HepG2 (cell line): ENCODE measurements around the gene RGR. TPM values are rescaled to one million over a fixed set of nuclear protein-coding genes. Genes with fewer than 3 reads are reported as not detected.

Experiments used
- AGO1 ChIP-seq: fragments of 200-400 bp; formaldehyde crosslinking; IDR thresholded peaks from 2 replicates; pipeline ENCODE4 v1.6.1; 2017; ENCODE audit warnings: mild to moderate bottlenecking, low read depth, low read length, moderate library complexity; ENCODE audit not compliant: poor library complexity, severe bottlenecking
- BRCA1 ChIP-seq: sonication (generic); formaldehyde crosslinking; IDR thresholded peaks from 2 replicates; pipeline ENCODE4 v1.4.0; 2020; ENCODE audit warnings: missing genetic modification reagents
- FOXK1 ChIP-seq: sonication (generic); formaldehyde crosslinking; IDR thresholded peaks from 2 replicates; pipeline ENCODE4 v1.4.0; 2020; ENCODE audit warnings: low read depth, missing genetic modification reagents, borderline replicate concordance
- HMG20B ChIP-seq: conservative IDR thresholded peaks from 2 replicates; pipeline ENCODE4 v1.6.1; 2016; ENCODE audit warnings: missing genetic modification reagents, missing compliant biosample characterization
- ISX ChIP-seq: sonication (generic); formaldehyde crosslinking; conservative IDR thresholded peaks from 2 replicates; pipeline ENCODE4 v1.5.0; 2020; ENCODE audit warnings: missing genetic modification reagents
- KAT8 ChIP-seq: IDR thresholded peaks from 2 replicates; pipeline ENCODE4 v1.6.1; 2016; ENCODE audit warnings: missing genetic modification reagents, missing compliant biosample characterization
- KDM3A ChIP-seq: IDR thresholded peaks from 2 replicates; pipeline ENCODE4 v1.6.1; 2018; ENCODE audit warnings: low read depth, missing compliant biosample characterization
- MEIS2 ChIP-seq: sonication (generic); formaldehyde crosslinking; IDR thresholded peaks from 2 replicates; pipeline ENCODE4 v1.9.0; 2021; ENCODE audit warnings: mild to moderate bottlenecking, missing genetic modification reagents
- NKX3-1 ChIP-seq: sonication (generic); formaldehyde crosslinking; IDR thresholded peaks from 2 replicates; pipeline ENCODE4 v1.5.0; 2020; ENCODE audit warnings: missing genetic modification reagents
- RXRB ChIP-seq: IDR thresholded peaks from 2 replicates; pipeline ENCODE4 v1.6.1; 2016; ENCODE audit warnings: borderline replicate concordance, missing genetic modification reagents, missing compliant biosample characterization
- SOX13 ChIP-seq, 3 experiments: fragments of 450-650 bp in 1 of 3; sonication (generic) in 1 of 3; formaldehyde crosslinking in 1 of 3; IDR thresholded peaks in 2 of 3; conservative IDR thresholded peaks in 1 of 3; 2 replicates each; pipeline versions ENCODE4 v1.5.0 to v1.6.1; 2016 to 2020; ENCODE audit warnings: antibody characterized with exemption in 1 of 3, mild to moderate bottlenecking in 1 of 3, missing compliant biosample characterization in 1 of 3, missing genetic modification reagents in 1 of 3, moderate library complexity in 1 of 3
- TEAD3 ChIP-seq: optimal IDR thresholded peaks from 2 replicates; pipeline ENCODE3; 2016; ENCODE audit warnings: borderline replicate concordance
- TGIF2 ChIP-seq: IDR thresholded peaks from 2 replicates; pipeline ENCODE4 v1.6.1; 2016; ENCODE audit warnings: control low read depth, missing compliant biosample characterization
- ZBTB21 ChIP-seq: sonication (generic); formaldehyde crosslinking; IDR thresholded peaks from 2 replicates; pipeline ENCODE4 v1.4.0; 2020; ENCODE audit warnings: missing genetic modification reagents
- ZBTB38 ChIP-seq: sonication (generic); formaldehyde crosslinking; IDR thresholded peaks from 2 replicates; pipeline ENCODE4 v1.5.1; 2020; ENCODE audit warnings: mild to moderate bottlenecking, missing genetic modification reagents
- ZFAT ChIP-seq: sonication (generic); formaldehyde crosslinking; conservative IDR thresholded peaks from 2 replicates; pipeline ENCODE4 v1.8.1; 2023; ENCODE audit warnings: missing genetic modification reagents, inconsistent platforms
- ZNF143 ChIP-seq: sonication (generic); formaldehyde crosslinking; IDR thresholded peaks from 2 replicates; pipeline ENCODE4 v1.4.0; 2020; ENCODE audit warnings: missing genetic modification reagents
- ZNF607 ChIP-seq: sonication (generic); formaldehyde crosslinking; IDR thresholded peaks from 2 replicates; pipeline ENCODE4 v1.5.1; 2020; ENCODE audit warnings: missing genetic modification reagents, mild to moderate bottlenecking, borderline replicate concordance
- ZNF7 ChIP-seq: IDR thresholded peaks from 2 replicates; pipeline ENCODE4 v1.6.1; 2016; ENCODE audit warnings: missing biosample characterization, missing genetic modification reagents
- ZNF746 ChIP-seq: sonication (generic); formaldehyde crosslinking; IDR thresholded peaks from 2 replicates; pipeline ENCODE4 v1.8.0; 2022; ENCODE audit warnings: mild to moderate bottlenecking, missing genetic modification reagents
- ZSCAN21 ChIP-seq: sonication (generic); formaldehyde crosslinking; IDR thresholded peaks from 2 replicates; pipeline ENCODE4 v1.8.0; 2022; ENCODE audit warnings: mild to moderate bottlenecking, missing genetic modification reagents, moderate library complexity, borderline replicate concordance
- polyA plus RNA-seq, 8 experiments: library from polyadenylated mRNA; depleted of rRNA in 3 of 8; stranded (reverse) in 7 of 8; unstranded in 1 of 8; fragments of >200 nt; fragmentation: Illumina TruSeq in 4 of 8; extraction: Trizol in 4 of 8; gene quantifications; 2 replicates each; pipeline versions ENCODE4 v1.2.1 to v1.2.3, GENCODE V29; 2011 to 2016; ENCODE audit warnings: low read depth in 4 of 8, missing spikeins in 1 of 8, mixed read lengths in 1 of 8; ENCODE audit not compliant: insufficient read depth in 1 of 8
- total RNA-seq, 5 experiments: library from RNA; depleted of rRNA; stranded (reverse); fragments of >200 nt; fragmentation: Illumina TruSeq; extraction: Trizol; gene quantifications; 2 replicates each; pipeline ENCODE4 v1.2.3, GENCODE V29; 2016; ENCODE audit warnings: low read depth in 1 of 5
- TF ChIP-seq, protein P1 (sequence below): IDR thresholded peaks from 2 replicates; pipeline ENCODE4 v1.6.1; 2016; ENCODE audit warnings: missing compliant biosample characterization, missing genetic modification reagents, borderline replicate concordance
- TF ChIP-seq, protein P2 (sequence below): sonication (generic); formaldehyde crosslinking; IDR thresholded peaks from 2 replicates; pipeline ENCODE4 v1.4.0; 2020; ENCODE audit warnings: missing genetic modification reagents, borderline replicate concordance
- TF ChIP-seq, protein P3 (sequence below), 2 experiments: sonication (generic) in 1 of 2; formaldehyde crosslinking in 1 of 2; IDR thresholded peaks; 2 replicates each; pipeline versions ENCODE4 v1.4.0 to v1.6.1; 2018 to 2020; ENCODE audit warnings: missing genetic modification reagents in 2 of 2, borderline replicate concordance in 1 of 2, low read depth in 1 of 2, mild to moderate bottlenecking in 1 of 2, missing biosample characterization in 1 of 2

The RGR gene
- total and polyA plus RNA-seq, 2 of the 13 experiments (the other 11 are each of a cell fraction or from before 2014, with no cell fraction given) = 0.69 to 0.71 TPM

DNA sequence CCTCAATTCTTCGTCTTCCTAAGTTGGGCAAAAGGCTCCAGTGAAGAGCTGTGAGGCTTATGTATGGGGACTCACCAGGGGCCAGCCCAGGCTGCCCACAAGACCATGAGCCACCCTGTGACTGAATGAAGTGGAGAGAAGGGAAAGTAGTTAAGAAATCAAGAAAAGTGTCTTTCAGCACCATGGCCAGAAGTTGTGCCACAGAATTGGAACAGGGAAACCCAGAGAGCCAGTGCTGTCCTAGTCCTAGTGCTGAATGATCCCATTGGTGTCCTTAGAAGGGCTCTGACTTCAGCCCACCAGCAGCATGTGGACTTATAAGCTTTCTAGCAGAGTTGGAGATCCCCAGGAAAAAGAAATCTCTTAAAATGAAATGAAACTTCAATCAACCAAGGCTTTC lies 46.5 kb downstream of the RGR start (continued):
- TF ChIP-seq SOX13 (IDR thresholded peaks at IDR 0.05) = no peak
- peak in 1 of 2 experiments; percentile 54; a peak in 2 of 4 replicates for TF ChIP-seq SOX13 (CRISPR knock-in tag; conservative IDR thresholded peaks at IDR 0.05 in 1 of 2, IDR thresholded peaks at IDR 0.05 in 1 of 2)
- TF ChIP-seq TGIF2 = peak; percentile 85; the same call in 1 of the 2 replicates
- TF ChIP-seq ZNF607 (CRISPR knock-in tag) = 0 out of 2 replicates have a peak, but pooled peaks have one; percentile 55
- peak; percentile 77; the same call in 1 of the 2 replicates for TF ChIP-seq HMG20B (CRISPR knock-in tag)
- TF ChIP-seq MEIS2 (CRISPR knock-in tag) = peak; percentile 71; the same call in 1 of the 2 replicates
- no peak for TF ChIP-seq ZNF746 (CRISPR knock-in tag)
- TF ChIP-seq ZSCAN21 (CRISPR knock-in tag) = 0 out of 2 replicates have a peak, but pooled peaks have one; percentile 49
- TF ChIP-seq ZNF7 = peak; percentile 58
- peak; percentile 72; the same call in 1 of the 2 replicates for TF ChIP-seq ZBTB21
- 0 out of 2 replicates have a peak, but pooled peaks have one; percentile 31 for TF ChIP-seq KDM3A (CRISPR knock-in tag)
- no peak for TF ChIP-seq ZBTB38
- TF ChIP-seq, protein P1, sequence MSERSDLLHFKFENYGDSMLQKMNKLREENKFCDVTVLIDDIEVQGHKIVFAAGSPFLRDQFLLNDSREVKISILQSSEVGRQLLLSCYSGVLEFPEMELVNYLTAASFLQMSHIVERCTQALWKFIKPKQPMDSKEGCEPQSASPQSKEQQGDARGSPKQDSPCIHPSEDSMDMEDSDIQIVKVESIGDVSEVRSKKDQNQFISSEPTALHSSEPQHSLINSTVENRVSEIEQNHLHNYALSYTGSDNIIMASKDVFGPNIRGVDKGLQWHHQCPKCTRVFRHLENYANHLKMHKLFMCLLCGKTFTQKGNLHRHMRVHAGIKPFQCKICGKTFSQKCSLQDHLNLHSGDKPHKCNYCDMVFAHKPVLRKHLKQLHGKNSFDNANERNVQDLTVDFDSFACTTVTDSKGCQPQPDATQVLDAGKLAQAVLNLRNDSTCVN (CRISPR knock-in tag) = peak; percentile 82; the same call in 1 of the 2 replicates
- TF ChIP-seq ZFAT (CRISPR knock-in tag) = no peak
- TF ChIP-seq TEAD3 = peak; percentile 31
- TF ChIP-seq, protein P2, sequence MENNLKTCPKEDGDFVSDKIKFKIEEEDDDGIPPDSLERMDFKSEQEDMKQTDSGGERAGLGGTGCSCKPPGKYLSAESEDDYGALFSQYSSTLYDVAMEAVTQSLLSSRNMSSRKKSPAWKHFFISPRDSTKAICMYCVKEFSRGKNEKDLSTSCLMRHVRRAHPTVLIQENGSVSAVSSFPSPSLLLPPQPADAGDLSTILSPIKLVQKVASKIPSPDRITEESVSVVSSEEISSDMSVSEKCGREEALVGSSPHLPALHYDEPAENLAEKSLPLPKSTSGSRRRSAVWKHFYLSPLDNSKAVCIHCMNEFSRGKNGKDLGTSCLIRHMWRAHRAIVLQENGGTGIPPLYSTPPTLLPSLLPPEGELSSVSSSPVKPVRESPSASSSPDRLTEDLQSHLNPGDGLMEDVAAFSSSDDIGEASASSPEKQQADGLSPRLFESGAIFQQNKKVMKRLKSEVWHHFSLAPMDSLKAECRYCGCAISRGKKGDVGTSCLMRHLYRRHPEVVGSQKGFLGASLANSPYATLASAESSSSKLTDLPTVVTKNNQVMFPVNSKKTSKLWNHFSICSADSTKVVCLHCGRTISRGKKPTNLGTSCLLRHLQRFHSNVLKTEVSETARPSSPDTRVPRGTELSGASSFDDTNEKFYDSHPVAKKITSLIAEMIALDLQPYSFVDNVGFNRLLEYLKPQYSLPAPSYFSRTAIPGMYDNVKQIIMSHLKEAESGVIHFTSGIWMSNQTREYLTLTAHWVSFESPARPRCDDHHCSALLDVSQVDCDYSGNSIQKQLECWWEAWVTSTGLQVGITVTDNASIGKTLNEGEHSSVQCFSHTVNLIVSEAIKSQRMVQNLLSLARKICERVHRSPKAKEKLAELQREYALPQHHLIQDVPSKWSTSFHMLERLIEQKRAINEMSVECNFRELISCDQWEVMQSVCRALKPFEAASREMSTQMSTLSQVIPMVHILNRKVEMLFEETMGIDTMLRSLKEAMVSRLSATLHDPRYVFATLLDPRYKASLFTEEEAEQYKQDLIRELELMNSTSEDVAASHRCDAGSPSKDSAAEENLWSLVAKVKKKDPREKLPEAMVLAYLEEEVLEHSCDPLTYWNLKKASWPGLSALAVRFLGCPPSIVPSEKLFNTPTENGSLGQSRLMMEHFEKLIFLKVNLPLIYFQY = peak; percentile 72; the same call in 1 of the 2 replicates
- TF ChIP-seq BRCA1 (CRISPR knock-in tag) = peak; percentile 86; the same call in 1 of the 2 replicates
- peak; percentile 81; the same call in 1 of the 2 replicates for TF ChIP-seq FOXK1 (CRISPR knock-in tag)
- TF ChIP-seq ISX (CRISPR knock-in tag) = peak; percentile 77; the same call in 1 of the 2 replicates
- TF ChIP-seq ZNF143 (CRISPR knock-in tag) = no peak
- TF ChIP-seq NKX3-1 (CRISPR knock-in tag) = peak; percentile 95
- TF ChIP-seq, protein P3, sequence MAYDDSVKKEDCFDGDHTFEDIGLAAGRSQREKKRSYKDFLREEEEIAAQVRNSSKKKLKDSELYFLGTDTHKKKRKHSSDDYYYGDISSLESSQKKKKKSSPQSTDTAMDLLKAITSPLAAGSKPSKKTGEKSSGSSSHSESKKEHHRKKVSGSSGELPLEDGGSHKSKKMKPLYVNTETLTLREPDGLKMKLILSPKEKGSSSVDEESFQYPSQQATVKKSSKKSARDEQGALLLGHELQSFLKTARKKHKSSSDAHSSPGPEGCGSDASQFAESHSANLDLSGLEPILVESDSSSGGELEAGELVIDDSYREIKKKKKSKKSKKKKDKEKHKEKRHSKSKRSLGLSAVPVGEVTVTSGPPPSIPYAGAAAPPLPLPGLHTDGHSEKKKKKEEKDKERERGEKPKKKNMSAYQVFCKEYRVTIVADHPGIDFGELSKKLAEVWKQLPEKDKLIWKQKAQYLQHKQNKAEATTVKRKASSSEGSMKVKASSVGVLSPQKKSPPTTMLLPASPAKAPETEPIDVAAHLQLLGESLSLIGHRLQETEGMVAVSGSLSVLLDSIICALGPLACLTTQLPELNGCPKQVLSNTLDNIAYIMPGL (CRISPR knock-in tag; IDR thresholded peaks at IDR 0.05; ENCODE audit: borderline replicate concordance in 1 of 2, low read depth in 1 of 2) = 0 out of 4 replicates have a peak, but pooled peaks of 1 of the 2 experiments have one; percentile 50
- peak; percentile 39; the same call in 1 of the 2 replicates for TF ChIP-seq KAT8 (CRISPR knock-in tag)
- TF ChIP-seq RXRB (CRISPR knock-in tag) = peak; percentile 58; the same call in 1 of the 2 replicates
- TF ChIP-seq AGO1 = no peak
